Parathyroid adenoma (tissue), 2 donors: ENCODE data around the gene MBNL2.

Experiments used
- H2AFZ ChIP-seq: fragments of 300-600 bp; sonication (generic); one replicate; pipeline ENCODE4 v1.7.0; 2017; ENCODE audit warnings: antibody characterized with exemption, mild to moderate bottlenecking
- H3K27ac ChIP-seq: fragments of 300-600 bp; sonication (generic); one replicate; pipeline ENCODE4 v1.7.0; 2017
- H3K27me3 ChIP-seq: fragments of 300-600 bp; sonication (generic); one replicate; pipeline ENCODE4 v1.7.0; 2017; ENCODE audit warnings: low read length; ENCODE audit not compliant: control insufficient read depth, insufficient read depth
- H3K36me3 ChIP-seq: fragments of 300-600 bp; sonication (generic); one replicate; pipeline ENCODE4 v1.7.0; 2017; ENCODE audit warnings: low read length; ENCODE audit not compliant: control insufficient read depth, insufficient read depth
- H3K4me1 ChIP-seq: fragments of 300-600 bp; sonication (generic); one replicate; pipeline ENCODE4 v1.7.0; 2017; ENCODE audit warnings: control low read depth
- H3K4me2 ChIP-seq: fragments of 300-600 bp; sonication (generic); one replicate; pipeline ENCODE4 v1.7.0; 2017; ENCODE audit warnings: low read length
- H3K4me3 ChIP-seq: fragments of 300-600 bp; sonication (generic); one replicate; pipeline ENCODE4 v1.7.0; 2017; ENCODE audit warnings: low read depth, low read length
- H3K79me2 ChIP-seq: fragments of 300-600 bp; sonication (generic); one replicate; pipeline ENCODE4 v1.7.0; 2017; ENCODE audit warnings: control low read depth
- H3K9ac ChIP-seq: fragments of 300-600 bp; sonication (generic); one replicate; pipeline ENCODE4 v1.7.0; 2017; ENCODE audit warnings: mild to moderate bottlenecking
- H3K9me3 ChIP-seq: fragments of 300-600 bp; sonication (generic); one replicate; pipeline ENCODE4 v1.7.0; 2017; ENCODE audit warnings: low read length; ENCODE audit not compliant: control insufficient read depth
- TF ChIP-seq, protein P1 (sequence below): fragments of 300-600 bp; sonication (generic); IDR thresholded peaks from one replicate; pipeline ENCODE4 v1.7.0; 2017; ENCODE audit warnings: antibody characterized with exemption, mild to moderate bottlenecking
- donor health status: primary hyperparathyroidism.

The MBNL2 gene

DNA sequence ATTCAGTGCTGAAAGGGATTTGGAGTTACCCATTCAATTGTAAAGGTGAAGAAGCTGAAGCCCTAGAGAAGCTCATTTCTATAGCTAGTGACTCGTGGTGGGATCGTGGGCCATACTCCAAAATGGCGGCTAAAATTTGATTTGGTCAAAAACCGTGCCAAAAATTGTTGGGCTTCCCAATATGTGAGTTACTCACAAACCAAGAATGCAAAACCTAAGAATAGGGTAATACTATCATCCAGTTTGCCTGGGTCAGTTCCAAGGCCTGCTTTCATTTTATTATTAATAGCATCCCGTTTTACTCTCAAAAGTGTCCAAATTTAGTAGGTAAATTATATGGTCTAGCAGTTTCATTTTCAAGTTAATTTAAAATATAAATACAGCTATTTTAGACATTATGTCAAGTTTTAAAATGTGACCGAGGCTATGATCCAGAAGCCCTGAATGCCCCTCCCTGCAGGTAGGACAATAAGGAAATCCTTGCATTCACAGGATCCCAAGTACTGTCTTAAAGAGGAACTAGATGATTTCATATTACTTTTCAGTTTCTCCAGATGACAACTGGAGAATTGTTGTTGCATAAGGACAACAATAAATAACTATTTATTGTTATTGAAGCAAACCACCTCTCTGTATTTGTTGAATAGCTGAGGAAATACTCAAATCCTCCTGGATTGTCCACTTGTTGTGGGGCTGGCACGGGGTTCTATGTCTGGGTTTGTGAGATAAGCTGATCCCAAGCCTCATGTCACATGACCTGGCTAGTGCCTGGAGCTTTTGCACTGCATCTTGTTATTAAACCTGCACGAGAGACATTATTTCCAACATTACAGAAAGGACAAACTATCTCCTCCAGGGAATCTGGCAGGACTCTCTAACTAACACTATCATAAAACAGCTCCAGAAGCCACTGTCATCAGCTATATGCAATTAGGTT is 200.3 kb downstream of the MBNL2 start:
- Histone ChIP-seq H3K27me3 (no peaks in the 10 kb centered on the region), H3K36me3 (no peaks in the 10 kb centered on the region), H3K4me1 (no peaks in the 10 kb centered on the region), H3K9ac (no peak overlapping the region), H3K79me2 (no peaks in the 10 kb centered on the region), H3K9me3 (no peaks in the 10 kb centered on the region), H3K4me3 (no peak overlapping the region), H3K4me2 (no peak overlapping the region), H2AFZ (no peak overlapping the region), H3K27ac (no peak overlapping the region)
- TF ChIP-seq, protein P1, sequence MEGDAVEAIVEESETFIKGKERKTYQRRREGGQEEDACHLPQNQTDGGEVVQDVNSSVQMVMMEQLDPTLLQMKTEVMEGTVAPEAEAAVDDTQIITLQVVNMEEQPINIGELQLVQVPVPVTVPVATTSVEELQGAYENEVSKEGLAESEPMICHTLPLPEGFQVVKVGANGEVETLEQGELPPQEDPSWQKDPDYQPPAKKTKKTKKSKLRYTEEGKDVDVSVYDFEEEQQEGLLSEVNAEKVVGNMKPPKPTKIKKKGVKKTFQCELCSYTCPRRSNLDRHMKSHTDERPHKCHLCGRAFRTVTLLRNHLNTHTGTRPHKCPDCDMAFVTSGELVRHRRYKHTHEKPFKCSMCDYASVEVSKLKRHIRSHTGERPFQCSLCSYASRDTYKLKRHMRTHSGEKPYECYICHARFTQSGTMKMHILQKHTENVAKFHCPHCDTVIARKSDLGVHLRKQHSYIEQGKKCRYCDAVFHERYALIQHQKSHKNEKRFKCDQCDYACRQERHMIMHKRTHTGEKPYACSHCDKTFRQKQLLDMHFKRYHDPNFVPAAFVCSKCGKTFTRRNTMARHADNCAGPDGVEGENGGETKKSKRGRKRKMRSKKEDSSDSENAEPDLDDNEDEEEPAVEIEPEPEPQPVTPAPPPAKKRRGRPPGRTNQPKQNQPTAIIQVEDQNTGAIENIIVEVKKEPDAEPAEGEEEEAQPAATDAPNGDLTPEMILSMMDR: no peak

DNA sequence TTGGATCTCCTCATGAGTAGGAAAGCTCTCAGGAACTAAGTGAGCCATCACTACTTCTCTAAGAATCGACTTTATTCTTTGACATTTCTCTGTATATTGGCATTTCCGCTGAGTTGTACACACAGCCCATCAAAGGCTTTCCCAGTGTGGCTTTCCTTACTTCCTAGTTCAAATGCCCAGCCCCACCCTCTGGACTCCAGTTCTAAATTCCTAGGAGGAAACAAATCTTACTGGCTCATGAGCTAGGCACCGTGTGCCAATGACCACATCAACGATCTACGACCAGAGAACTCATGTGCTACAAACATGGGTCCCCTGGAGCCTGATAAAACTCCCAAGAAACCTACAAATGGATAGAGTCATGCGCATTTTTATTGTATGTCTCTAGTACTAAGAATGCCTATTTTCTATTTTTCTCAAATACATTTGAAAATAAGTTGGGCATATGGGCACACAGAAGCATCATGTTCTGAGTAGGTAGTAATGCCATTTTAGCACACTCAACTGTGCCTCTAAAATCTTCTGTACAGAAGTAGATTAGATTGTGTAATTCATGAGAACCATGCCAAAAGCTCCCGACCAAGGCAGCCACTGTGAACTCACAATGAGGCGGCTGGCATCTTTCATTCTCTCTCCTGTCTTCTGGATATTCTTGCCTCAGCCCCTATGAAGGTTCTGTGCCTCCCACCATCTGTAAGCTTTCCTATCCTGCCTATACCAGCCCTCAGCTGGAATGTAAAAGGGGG is 201.3 kb downstream of the MBNL2 start:
- Histone ChIP-seq H3K4me1 (no peaks in the 10 kb centered on the region), H3K9me3 (no peaks in the 10 kb centered on the region), H3K79me2 (no peaks in the 10 kb centered on the region), H3K36me3 (no peaks in the 10 kb centered on the region), H3K4me2 (no peak overlapping the region), H2AFZ (no peak overlapping the region), H3K27ac (no peak overlapping the region), H3K9ac (no peak overlapping the region), H3K4me3 (no peak overlapping the region), H3K27me3 (no peaks in the 10 kb centered on the region)
- TF ChIP-seq, protein P1: no peak

DNA sequence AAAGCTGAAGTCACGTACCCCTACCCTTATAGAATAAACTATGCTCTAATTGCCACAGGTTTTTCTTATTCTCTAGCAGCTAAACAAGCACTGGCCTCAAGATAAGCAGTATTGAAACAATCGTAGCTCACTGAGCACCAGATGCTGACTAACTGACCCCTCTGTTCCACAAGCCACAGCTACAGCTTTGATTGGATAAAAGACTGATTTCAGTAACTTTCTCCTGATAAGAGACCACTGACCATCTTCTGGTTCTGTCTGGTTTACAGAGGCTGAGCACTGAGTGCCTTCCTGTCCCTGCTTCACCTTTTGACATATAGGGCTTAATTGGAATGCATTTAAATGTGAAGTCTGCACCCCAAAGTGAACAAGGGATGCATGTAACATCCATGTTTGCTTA is 203.5 kb downstream of the MBNL2 start:
- H2AFZ ChIP-seq: no peak overlapping the region
- H3K79me2 ChIP-seq: no peaks in the 10 kb centered on the region
- no peaks in the 10 kb centered on the region for H3K4me1 ChIP-seq
- TF ChIP-seq, protein P1: no peak
- no peaks in the 10 kb centered on the region for H3K27me3 ChIP-seq
- no peaks in the 10 kb centered on the region for H3K9me3 ChIP-seq
- H3K36me3 ChIP-seq: no peaks in the 10 kb centered on the region
- H3K4me2 ChIP-seq: no peak overlapping the region
- no peak overlapping the region for H3K9ac ChIP-seq
- H3K27ac ChIP-seq: no peak overlapping the region
- H3K4me3 ChIP-seq: no peak overlapping the region

DNA sequence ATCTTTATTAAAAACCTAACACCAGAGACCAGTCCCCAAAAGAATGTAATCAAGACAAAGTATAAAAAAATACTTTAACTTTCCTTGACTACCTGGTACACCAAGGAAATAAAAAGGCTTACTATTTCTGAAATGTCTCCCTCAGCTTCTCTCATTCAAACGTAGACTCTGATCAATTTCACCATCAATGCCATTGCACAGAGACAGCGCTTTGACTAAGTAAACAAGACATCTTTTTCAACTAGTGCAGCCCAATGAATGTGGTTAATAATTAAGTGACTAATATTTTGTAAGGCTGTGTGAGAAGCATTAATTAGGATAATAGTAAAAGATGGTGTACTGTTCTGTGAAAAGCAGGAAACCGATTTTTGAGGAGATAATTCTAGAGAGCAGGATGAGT is 204.6 kb downstream of the MBNL2 start:
- H3K9ac ChIP-seq: no peak overlapping the region

More for the DNA sequence above, 204.6 kb downstream of the MBNL2 start:
- no peaks in the 10 kb centered on the region for H3K27me3 ChIP-seq
- no peak overlapping the region for H2AFZ ChIP-seq
- TF ChIP-seq, protein P1: no peak
- H3K27ac ChIP-seq: no peak overlapping the region
- no peaks in the 10 kb centered on the region for H3K36me3 ChIP-seq
- no peak overlapping the region for H3K4me3 ChIP-seq
- H3K9me3 ChIP-seq: no peaks in the 10 kb centered on the region
- peaks cover under 1% of the 10 kb centered on the region for H3K4me1 ChIP-seq
- H3K4me2 ChIP-seq: no peak overlapping the region
- H3K79me2 ChIP-seq: no peaks in the 10 kb centered on the region
